HG03103 (cell line): ENCODE data around the gene PBX4.

Source experiments
- ATAC-seq: cut with Tn5 transposase; IDR thresholded peaks from one replicate; pipeline ENCODE4 v1.9.1; 2021; ENCODE audit warnings: low read depth; ENCODE audit not compliant: unreplicated experiment

PBX4 gene

DNA sequence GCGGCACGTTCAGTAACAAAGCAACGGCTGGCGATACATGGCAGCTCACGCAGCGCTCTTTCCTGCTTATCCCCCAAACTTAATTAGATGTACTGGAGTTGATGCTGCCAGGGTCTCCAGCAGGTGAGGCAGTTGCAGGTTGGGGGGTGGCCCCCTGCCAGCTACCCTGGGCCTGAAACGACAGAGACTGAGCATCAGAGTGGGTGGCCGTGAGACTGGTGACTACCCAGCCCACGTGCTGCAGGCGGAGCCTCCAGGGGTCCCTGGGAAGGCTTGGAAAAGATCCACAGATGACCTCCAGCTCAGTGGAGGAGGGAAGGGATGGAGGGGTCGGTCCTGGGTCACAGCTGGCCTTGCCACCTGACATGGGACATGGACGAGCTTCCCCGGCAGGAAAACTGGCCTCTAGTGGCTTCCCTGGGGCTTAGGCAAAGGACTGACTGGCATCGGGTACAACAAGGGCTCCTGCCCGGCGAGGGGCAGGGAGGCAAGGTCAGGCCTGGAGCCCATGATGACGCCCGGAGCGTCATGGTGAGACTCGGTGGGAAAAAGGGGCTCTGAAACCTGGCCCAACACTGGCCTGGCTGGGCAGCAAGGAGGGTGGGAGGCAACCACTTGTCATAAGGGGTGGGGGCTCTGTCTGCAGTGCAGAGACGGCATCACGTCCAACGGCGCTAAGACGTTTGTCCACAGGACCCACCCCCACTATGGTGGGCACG, 56.4 kb downstream of the PBX4 start:
- ATAC-seq = no peak

DNA sequence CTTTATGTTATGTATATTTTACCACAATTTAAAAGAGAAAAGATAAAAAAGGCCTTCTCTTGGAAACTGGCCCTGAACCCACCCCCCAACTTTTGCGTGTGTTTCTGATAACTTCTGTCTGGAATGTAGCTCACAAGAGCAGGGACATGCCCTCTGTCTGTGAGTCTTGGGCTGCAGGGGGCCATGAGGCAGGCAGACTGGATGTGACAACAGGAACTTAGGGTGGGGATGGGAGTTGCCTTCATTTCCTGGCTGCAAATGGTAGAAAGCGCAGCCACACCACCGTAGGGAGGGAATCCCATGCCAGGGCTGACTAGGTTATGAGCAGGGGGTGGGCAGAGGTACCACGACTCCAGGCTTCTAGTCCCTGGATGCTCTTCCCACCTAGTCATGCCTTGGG, 58.6 kb downstream of the PBX4 start:
- ATAC-seq = no peak

- ATAC-seq = no peak
Measured at GRCh38 chr19:19558636-19559035, 59.9 kb downstream of the PBX4 start.

GRCh38 chr19:19558055-19558454, 60.4 kb downstream of the PBX4 start:
- ATAC-seq = no peak

GRCh38 chr19:19554074-19555023, 64.1 kb downstream of the PBX4 start:
- ATAC-seq = no peak

GRCh38 chr19:19553670-19554069, 64.8 kb downstream of the PBX4 start:
- no peak for ATAC-seq

- ATAC-seq = no peak
Measured at GRCh38 chr19:19552798-19553197, 65.7 kb downstream of the PBX4 start.

DNA sequence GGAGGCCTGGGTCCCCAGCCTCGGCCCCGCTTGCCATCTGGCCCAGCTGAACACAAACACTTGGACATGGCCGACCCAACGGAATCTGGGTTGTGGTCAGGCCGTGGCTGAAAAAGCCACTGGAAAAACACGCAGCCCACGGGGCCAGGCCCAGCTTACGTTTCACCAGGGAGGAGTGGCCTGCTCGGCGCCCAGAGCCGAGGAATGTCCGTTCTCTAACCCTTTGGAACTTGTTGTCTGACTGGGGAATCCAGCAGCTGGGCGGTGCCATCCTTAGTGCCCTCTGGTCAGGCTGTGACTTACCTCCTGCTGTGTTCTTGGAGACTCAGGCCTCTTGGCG, 66.7 kb downstream of the PBX4 start:
- no peak for ATAC-seq

DNA sequence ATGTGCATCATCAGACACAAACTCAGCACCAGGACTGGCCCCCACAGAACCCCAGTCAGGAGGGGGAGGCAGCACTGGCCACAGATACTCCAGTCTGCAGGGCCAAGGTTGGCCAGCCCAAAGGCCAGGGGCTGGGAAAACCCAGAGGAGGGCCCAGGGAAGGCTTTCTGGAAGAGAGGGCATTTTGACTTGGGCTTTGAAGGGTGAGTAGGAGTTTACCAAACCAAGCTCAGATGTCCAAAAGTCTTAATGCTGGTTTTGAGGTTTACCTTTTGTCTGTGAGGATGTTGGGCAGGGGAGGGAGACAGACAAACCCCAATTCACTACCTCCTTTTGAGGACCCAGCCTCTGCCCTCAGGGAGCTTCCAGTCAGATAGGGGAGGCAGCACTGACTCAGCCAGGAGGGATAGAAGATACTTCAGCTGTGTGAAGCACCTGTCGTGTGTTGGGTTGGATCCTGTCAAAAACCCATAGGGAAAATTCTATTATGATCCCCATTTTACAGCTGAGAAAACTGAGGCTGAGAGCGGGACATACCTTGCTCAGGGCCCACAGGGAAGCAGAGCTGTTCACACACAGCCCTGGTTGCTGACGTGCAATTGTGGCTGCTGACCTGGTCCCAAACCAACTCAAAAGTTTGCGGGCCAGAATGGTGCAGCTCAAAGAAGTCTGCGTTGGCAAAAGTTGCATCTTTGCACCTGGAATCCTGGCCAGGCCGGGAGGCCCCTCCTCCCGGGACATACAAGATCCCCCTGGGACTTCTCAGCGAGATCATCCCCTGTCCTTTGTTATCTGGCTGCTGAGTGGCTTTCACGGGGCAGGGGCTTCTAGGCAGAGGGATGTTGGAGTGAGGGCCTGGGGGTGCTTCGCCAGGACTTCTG, 67.3 kb downstream of the PBX4 start:
- no peak for ATAC-seq

DNA sequence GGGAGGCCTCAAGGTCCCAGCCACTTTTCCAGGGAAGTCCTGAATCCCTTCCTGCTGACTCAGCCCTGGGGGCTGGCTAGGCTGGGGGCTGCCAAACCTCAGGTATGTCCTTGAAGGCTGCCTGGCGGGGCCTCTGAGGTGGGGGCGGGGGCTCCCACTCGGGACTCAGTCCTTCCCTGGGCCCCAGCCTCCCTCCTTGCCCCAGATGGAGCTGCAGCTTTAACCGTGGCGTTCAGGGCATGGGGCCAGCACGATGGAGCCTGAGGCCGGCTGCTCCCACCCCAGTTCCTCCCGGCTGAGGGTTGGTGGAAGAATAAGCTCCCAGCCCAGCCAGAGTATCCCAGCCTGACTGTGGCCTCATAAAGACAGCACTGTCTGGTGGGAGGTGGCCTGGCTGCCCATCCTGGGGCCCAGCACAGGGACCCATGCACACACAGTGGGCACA, 68.0 kb downstream of the PBX4 start:
- no peak for ATAC-seq

- ATAC-seq = no peak
Measured at GRCh38 chr19:19549804-19550464, 68.6 kb downstream of the PBX4 start.

DNA sequence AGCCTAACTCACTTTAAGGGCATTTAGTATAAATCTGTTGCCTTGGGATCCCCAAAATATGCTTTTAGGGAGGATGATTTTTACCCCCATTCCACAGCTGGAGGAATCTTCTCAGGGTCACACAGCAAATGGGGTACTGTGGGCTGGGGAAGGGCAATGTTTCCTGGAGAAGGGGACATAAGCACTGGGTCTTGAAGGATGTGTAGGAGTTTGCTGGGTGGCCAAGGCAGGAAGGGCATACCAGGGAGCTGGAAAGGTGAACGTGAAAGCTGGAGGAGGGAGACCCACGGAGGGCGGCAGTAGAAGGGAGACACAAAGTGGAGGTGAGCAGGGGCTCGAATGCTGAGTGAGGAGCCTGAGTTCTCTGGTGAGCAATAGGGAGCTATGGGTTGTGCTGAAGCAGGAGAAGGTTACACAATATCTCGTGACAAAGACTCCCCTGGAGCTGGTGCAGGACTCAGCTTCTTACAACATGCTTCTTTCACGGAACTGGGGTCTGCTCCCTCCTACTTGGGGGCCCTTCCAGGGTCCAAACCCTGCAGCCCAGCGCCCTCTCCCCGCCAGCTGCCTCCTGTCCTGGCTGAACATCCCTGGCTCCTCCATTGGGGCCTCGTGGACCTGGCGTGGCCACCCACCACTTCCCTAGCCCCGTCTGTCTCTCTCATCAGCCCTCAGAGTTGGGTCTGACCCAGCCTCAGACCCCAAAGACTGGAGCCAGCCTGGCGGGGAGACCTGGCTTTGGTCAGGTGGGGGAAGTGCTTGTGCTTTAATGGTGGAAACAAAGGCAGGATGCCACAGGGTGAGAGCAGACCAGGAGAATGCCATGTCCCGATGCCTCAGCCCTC, 69.3 kb downstream of the PBX4 start:
- ATAC-seq = no peak

GRCh38 chr19:19547674-19548336, 70.7 kb downstream of the PBX4 start:
- ATAC-seq = no peak

GRCh38 chr19:19546751-19547162, 71.7 kb downstream of the PBX4 start:
- ATAC-seq = no peak

GRCh38 chr19:19545707-19546106, 72.8 kb downstream of the PBX4 start:
- ATAC-seq = no peak

GRCh38 chr19:19544954-19545591, 73.4 kb downstream of the PBX4 start:
- no peak for ATAC-seq

DNA sequence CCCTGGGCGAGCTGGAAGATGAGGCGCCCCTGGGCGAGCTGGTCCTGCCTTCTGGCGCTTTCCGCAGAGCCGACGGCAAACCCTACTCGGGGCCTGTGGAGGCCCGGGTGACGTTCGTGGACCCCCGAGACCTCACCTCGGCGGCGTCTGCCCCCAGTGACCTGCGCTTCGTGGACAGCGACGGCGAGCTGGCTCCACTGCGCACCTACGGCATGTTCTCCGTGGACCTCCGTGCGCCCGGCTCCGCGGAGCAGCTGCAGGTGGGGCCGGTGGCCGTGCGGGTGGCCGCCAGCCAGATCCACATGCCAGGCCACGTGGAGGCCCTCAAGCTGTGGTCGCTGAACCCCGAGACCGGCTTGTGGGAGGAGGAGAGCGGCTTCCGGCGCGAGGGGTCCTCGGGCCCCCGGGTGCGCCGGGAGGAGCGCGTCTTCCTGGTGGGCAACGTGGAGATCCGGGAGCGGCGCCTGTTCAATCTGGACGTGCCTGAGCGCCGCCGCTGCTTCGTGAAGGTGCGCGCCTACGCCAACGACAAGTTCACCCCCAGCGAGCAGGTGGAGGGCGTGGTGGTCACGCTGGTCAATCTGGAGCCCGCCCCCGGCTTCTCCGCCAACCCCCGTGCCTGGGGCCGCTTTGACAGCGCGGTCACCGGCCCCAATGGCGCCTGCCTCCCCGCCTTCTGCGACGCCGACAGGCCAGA, 74.1 kb downstream of the PBX4 start:
- no peak for ATAC-seq

DNA sequence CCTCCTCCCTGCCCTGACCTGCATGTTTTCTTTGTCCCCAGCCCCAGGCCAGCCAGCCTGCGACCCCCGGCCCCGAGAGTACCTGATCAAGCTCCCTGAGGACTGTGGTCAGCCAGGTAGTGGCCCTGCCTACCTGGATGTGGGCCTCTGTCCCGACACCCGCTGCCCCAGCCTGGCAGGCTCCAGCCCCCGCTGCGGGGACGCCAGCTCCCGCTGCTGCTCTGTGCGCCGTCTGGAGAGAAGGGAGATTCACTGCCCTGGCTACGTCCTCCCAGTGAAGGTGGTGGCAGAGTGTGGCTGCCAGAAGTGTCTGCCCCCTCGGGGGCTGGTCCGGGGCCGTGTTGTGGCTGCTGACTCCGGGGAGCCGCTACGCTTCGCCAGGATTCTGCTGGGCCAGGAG, 74.8 kb downstream of the PBX4 start:
- ATAC-seq = no peak
